ENCODE data around the gene TPRN. TPM values are rescaled to one million over a fixed set of nuclear protein-coding genes. Genes with fewer than 3 reads are reported as not detected.

The TPRN gene
- total RNA-seq, 1 experiment from 2014 or later, result 5.7 TPM

DNA sequence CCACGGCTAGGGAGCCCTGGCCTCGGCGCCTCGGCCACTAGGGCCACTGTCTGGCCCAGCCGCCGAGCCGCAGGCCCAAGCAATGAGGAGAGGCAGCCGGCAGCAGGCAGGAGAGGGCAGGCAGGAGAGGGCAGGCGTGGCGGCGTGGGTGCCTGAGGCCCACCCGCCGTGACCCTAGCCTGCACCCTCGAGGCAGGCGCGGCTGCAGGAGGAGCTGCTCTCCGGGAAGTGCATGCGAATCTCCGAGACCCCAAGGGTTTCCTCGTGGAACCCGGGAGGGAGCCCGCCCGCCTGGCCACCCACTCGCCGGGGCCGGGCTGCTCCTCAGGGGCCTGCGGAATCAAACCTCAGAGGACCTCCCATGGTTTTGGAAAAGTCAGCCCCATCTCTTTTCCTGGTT lies 52.3 kb downstream of the TPRN start:
- Histone ChIP-seq H3K9me3 (ENCODE audit: low read length) (no peaks in the 10 kb centered on the region), H3K27ac (ENCODE audit: low read length) (no peak overlapping the region), H3K4me2 (ENCODE audit: low read depth, low read length, poor library complexity, severe bottlenecking) (no peak overlapping the region), H3K4me1 (ENCODE audit: low read length) (peaks cover 7% of the 10 kb centered on the region), H3K9ac (ENCODE audit: low read length) (no peak overlapping the region), H3K9me2 (replicated peaks; ENCODE audit: insufficient read depth, low read length) (no peaks in the 10 kb centered on the region), H3K27me3 (ENCODE audit: low read length) (no peaks in the 10 kb centered on the region), H3K79me2 (ENCODE audit: low read length) (no peaks in the 10 kb centered on the region), H3K4me3 (ENCODE audit: low read length) (no peak overlapping the region), H4K20me1 (ENCODE audit: insufficient read depth, low read depth, low read length) (no peaks in the 10 kb centered on the region), H3K36me3 (ENCODE audit: insufficient read depth, low read length) (no peaks in the 10 kb centered on the region), H2AFZ (ENCODE audit: low read length) (no peak overlapping the region)
- DNase-seq, result no peak

DNA sequence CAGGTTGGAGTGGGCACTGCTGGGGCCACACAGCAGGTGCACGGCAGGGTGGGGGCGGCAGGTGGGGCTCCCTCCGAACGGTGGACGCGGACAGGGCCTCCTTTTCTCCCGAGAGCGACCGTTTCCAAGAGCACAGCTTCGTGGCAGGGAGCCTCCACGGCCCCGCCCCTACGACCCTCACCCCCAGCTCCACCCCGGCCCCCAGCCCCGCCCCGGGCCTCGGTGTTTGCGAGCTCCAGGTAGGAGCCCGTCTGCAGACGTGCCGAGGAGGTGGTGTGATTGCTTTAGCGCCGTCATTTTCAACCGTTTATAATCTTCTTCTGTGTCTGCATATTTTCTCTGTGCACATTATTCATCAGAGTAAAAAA lies 52.8 kb downstream of the TPRN start:
- H3K9me2 ChIP-seq (replicated peaks; ENCODE audit: insufficient read depth, low read length), result no peaks in the 10 kb centered on the region
- H3K4me3 ChIP-seq (ENCODE audit: low read length), result no peak overlapping the region
- H4K20me1 ChIP-seq (ENCODE audit: insufficient read depth, low read depth, low read length), result no peaks in the 10 kb centered on the region
- no peaks in the 10 kb centered on the region for H3K9me3 ChIP-seq (ENCODE audit: low read length)
- DNase-seq, result no peak
- H3K9ac ChIP-seq (ENCODE audit: low read length), result no peak overlapping the region
- no peaks in the 10 kb centered on the region for H3K79me2 ChIP-seq (ENCODE audit: low read length)
- H3K27ac ChIP-seq (ENCODE audit: low read length), result no peak overlapping the region
- no peaks in the 10 kb centered on the region for H3K36me3 ChIP-seq (ENCODE audit: insufficient read depth, low read length)
- H3K4me1 ChIP-seq (ENCODE audit: low read length), result peaks cover 7% of the 10 kb centered on the region
- H3K4me2 ChIP-seq (ENCODE audit: low read depth, low read length, poor library complexity, severe bottlenecking), result no peak overlapping the region
- H2AFZ ChIP-seq (ENCODE audit: low read length), result no peak overlapping the region
- no peaks in the 10 kb centered on the region for H3K27me3 ChIP-seq (ENCODE audit: low read length)

DNA sequence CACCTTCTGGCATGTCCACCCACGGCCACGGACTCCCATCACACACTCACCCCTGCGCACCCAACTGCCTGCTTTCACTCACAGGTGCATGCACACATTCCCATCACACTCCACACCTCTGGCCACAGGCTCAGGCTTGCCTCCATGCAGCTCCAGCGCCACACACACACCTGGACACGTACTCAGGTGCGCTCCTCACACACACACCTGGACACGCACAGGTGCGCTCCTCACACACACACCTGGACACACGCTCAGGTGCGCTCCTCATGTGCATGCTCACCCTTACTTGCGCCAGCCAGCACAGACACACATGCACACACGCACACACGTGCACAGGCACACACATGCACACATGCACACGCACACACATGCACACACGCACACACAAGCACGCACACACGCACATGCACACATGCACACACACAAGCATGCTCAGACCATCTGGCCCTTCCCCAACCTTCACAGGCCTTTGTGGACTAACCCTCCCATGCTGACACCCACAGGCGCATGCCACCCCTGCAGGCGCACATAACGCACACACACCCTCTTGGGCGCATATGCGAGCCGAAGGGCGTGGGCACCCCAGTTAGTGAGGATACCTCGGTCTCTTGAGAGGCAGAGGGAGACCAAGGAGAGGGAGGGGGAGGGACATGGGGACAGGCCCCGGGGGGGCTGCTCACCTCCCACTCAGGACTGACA lies 53.3 kb downstream of the TPRN start:
- no peak overlapping the region for H3K27ac ChIP-seq (ENCODE audit: low read length)
- H4K20me1 ChIP-seq (ENCODE audit: insufficient read depth, low read depth, low read length), result no peaks in the 10 kb centered on the region
- H3K27me3 ChIP-seq (ENCODE audit: low read length), result no peaks in the 10 kb centered on the region
- H2AFZ ChIP-seq (ENCODE audit: low read length), result no peak overlapping the region
- no peak overlapping the region for H3K9ac ChIP-seq (ENCODE audit: low read length)
- H3K9me2 ChIP-seq (replicated peaks; ENCODE audit: insufficient read depth, low read length), result no peaks in the 10 kb centered on the region
- H3K4me3 ChIP-seq (ENCODE audit: low read length), result no peak overlapping the region
- peaks cover 7% of the 10 kb centered on the region for H3K4me1 ChIP-seq (ENCODE audit: low read length)
- DNase-seq, result no peak
- H3K79me2 ChIP-seq (ENCODE audit: low read length), result no peaks in the 10 kb centered on the region
- no peaks in the 10 kb centered on the region for H3K9me3 ChIP-seq (ENCODE audit: low read length)
- no peak overlapping the region for H3K4me2 ChIP-seq (ENCODE audit: low read depth, low read length, poor library complexity, severe bottlenecking)
- no peaks in the 10 kb centered on the region for H3K36me3 ChIP-seq (ENCODE audit: insufficient read depth, low read length)

DNA sequence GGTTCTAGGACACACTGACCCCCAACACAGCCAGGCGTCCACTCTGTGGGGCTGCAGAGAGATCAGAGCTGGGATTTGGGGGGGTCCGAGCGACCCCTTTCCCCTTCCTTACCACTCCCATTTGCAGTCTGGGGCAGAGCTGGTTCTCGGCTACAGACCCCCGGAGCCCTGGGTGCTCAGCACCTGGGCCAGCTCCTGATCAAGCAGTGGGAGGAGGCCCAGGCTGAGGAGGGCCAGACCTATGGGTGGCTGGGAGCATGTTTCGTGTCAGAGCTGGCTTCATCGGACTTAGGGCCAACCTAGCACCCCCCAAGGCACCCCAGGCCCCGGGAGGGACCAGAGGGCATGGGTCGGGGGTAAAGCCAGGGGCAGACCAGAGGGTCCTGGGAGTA lies 54.0 kb downstream of the TPRN start:
- Histone ChIP-seq H3K4me2 (ENCODE audit: low read depth, low read length, poor library complexity, severe bottlenecking) (no peak overlapping the region), H4K20me1 (ENCODE audit: insufficient read depth, low read depth, low read length) (no peaks in the 10 kb centered on the region), H3K79me2 (ENCODE audit: low read length) (no peaks in the 10 kb centered on the region), H3K27me3 (ENCODE audit: low read length) (no peaks in the 10 kb centered on the region), H3K9ac (ENCODE audit: low read length) (no peak overlapping the region), H3K9me3 (ENCODE audit: low read length) (no peaks in the 10 kb centered on the region), H3K4me1 (ENCODE audit: low read length) (peaks cover 7% of the 10 kb centered on the region), H2AFZ (ENCODE audit: low read length) (no peak overlapping the region), H3K9me2 (replicated peaks; ENCODE audit: insufficient read depth, low read length) (no peaks in the 10 kb centered on the region), H3K36me3 (ENCODE audit: insufficient read depth, low read length) (no peaks in the 10 kb centered on the region), H3K4me3 (ENCODE audit: low read length) (no peak overlapping the region), H3K27ac (ENCODE audit: low read length) (no peak overlapping the region)
- DNase-seq, result peak; percentile 62

DNA sequence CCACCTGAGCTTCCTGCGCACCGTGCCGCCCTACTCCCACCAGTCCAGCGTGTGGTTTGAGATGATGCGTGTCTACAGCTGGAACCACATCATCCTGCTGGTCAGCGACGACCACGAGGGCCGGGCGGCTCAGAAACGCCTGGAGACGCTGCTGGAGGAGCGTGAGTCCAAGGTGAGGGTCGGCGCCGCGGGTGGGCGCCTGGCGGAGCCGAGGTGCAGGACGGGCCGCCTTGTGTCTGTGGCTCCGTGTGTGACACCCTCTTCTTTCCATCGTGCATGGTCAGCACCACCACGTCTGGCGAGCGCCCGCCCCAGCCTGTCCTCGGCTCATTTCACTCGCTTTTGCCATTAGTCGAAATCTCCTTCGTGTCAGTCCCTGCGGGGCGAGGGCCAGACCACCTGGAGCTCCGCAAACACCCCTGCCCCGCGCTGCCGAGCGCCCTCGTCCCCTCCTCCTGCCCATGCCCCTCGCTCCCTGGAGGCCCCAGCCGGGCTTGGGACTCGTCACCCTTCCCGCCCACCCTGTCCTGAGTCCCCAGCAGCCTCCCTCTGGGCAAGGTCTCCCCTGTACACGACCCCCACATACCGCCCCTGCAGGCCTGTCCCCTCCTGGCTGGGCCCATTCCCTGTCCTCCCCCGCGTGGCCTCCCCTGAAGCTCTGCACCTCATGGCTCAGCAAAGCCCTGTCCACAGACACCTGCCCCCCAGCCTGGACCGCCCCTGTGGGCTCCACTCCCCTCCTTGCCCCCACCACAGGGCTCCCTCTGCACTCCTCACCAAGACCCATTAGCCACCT lies 54.6 kb downstream of the TPRN start:
- H3K4me2 ChIP-seq (ENCODE audit: low read depth, low read length, poor library complexity, severe bottlenecking), result no peak overlapping the region
- no peaks in the 10 kb centered on the region for H3K9me3 ChIP-seq (ENCODE audit: low read length)
- H4K20me1 ChIP-seq (ENCODE audit: insufficient read depth, low read depth, low read length), result no peaks in the 10 kb centered on the region
- no peak overlapping the region for H3K27ac ChIP-seq (ENCODE audit: low read length)
- no peak for DNase-seq
- no peaks in the 10 kb centered on the region for H3K27me3 ChIP-seq (ENCODE audit: low read length)
- no peaks in the 10 kb centered on the region for H3K36me3 ChIP-seq (ENCODE audit: insufficient read depth, low read length)
- H3K79me2 ChIP-seq (ENCODE audit: low read length), result no peaks in the 10 kb centered on the region
- H3K9ac ChIP-seq (ENCODE audit: low read length), result no peak overlapping the region
- peaks cover 7% of the 10 kb centered on the region for H3K4me1 ChIP-seq (ENCODE audit: low read length)
- no peaks in the 10 kb centered on the region for H3K9me2 ChIP-seq (replicated peaks; ENCODE audit: insufficient read depth, low read length)
- H2AFZ ChIP-seq (ENCODE audit: low read length), result no peak overlapping the region
- H3K4me3 ChIP-seq (ENCODE audit: low read length), result no peak overlapping the region

DNA sequence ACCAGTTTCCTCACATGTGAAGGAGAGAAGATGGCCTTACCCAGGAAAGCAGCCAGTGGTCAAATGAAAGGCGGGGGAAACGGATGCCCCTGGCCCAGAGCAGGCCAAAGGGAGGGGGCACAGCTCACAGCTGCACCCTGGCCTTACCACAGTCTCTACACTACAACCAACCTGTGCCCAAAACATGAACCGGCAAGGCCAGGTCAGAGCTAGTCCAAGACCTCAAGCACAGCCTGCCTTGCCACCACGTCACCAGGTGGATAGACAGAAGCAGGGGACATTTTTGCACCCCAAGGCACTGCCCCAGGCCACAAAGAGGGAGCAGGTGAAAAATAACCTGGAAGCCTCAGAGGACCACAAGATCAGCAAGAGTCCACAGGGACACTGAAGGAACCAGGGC lies 57.1 kb downstream of the TPRN start:
- Histone ChIP-seq H3K79me2 (ENCODE audit: low read length) (no peaks in the 10 kb centered on the region), H3K27ac (ENCODE audit: low read length) (no peak overlapping the region), H2AFZ (ENCODE audit: low read length) (no peak overlapping the region), H3K4me3 (ENCODE audit: low read length) (no peak overlapping the region), H3K36me3 (ENCODE audit: insufficient read depth, low read length) (no peaks in the 10 kb centered on the region), H3K9me2 (replicated peaks; ENCODE audit: insufficient read depth, low read length) (no peaks in the 10 kb centered on the region), H3K27me3 (ENCODE audit: low read length) (no peaks in the 10 kb centered on the region), H3K9ac (ENCODE audit: low read length) (no peak overlapping the region), H4K20me1 (ENCODE audit: insufficient read depth, low read depth, low read length) (no peaks in the 10 kb centered on the region), H3K9me3 (ENCODE audit: low read length) (no peaks in the 10 kb centered on the region), H3K4me2 (ENCODE audit: low read depth, low read length, poor library complexity, severe bottlenecking) (no peak overlapping the region), H3K4me1 (ENCODE audit: low read length) (no peaks in the 10 kb centered on the region)
- no peak for DNase-seq

DNA sequence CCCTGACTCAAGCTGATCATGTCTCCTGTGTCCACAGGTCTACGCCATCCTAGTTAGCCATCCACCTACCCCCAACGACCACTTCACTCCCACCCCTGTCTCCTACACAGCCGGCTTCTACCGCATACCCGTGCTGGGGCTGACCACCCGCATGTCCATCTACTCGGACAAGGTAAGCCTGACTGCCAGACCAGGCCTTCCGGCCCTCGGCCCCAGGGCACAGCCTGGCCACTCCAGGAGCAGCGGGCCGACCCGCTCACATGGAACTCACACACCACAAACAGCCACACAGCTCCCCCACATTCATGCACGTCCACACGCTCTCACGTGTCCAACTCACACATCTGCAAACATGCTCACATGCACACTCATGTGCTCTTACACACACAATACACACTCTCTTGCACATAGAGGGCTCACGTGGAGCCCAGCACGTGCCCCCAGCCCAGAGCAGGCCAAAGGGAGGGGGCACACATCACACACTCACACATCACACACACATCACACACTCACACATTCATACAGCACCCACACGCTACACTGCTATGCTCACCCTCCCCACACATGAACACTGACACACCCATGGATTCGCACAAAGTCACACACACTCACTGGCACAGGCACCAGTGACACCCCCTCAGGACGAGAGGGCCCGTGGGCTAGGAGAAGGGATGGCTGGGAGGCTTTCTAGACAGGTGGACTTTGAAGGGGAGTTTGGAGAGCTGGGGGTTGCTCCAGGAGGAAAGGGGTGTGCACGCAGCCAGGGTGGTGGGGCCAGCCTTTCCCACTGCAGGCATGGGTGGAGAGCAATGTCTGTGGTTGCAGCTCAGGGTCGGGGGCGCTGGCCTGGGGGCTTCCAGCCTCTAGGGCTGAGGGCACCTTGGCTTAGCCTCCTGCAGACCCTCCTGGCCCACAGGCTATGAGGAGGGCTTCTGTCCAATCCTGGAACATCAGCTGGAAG lies 58.3 kb downstream of the TPRN start:
- no peak overlapping the region for H2AFZ ChIP-seq (ENCODE audit: low read length)
- no peaks in the 10 kb centered on the region for H3K9me2 ChIP-seq (replicated peaks; ENCODE audit: insufficient read depth, low read length)
- H3K27me3 ChIP-seq (ENCODE audit: low read length), result no peaks in the 10 kb centered on the region
- H3K27ac ChIP-seq (ENCODE audit: low read length), result no peak overlapping the region
- H3K9ac ChIP-seq (ENCODE audit: low read length), result no peak overlapping the region
- DNase-seq, result no peak
- no peak overlapping the region for H3K4me2 ChIP-seq (ENCODE audit: low read depth, low read length, poor library complexity, severe bottlenecking)
- no peaks in the 10 kb centered on the region for H3K9me3 ChIP-seq (ENCODE audit: low read length)
- H3K36me3 ChIP-seq (ENCODE audit: insufficient read depth, low read length), result no peaks in the 10 kb centered on the region
- no peak overlapping the region for H3K4me3 ChIP-seq (ENCODE audit: low read length)
- H3K79me2 ChIP-seq (ENCODE audit: low read length), result no peaks in the 10 kb centered on the region
- H4K20me1 ChIP-seq (ENCODE audit: insufficient read depth, low read depth, low read length), result no peaks in the 10 kb centered on the region
- peaks cover 6% of the 10 kb centered on the region; the same call in 1 of the 2 replicates for H3K4me1 ChIP-seq (ENCODE audit: low read length)
